Fibroblast of pulmonary artery (primary cell): ENCODE data around the gene RAE1.

Experiments used
- DNase-seq: peaks from one replicate; pipeline ENCODE4 v3.0.0-alpha.2; 2010; ENCODE audit warnings: low read depth
- H3K4me3 ChIP-seq: replicated peaks from 2 replicates; pipeline ENCODE4 v1.5.1; 2011; ENCODE audit warnings: low read depth, mild to moderate bottlenecking, control low read depth, low read length, moderate library complexity
- TF ChIP-seq, protein P1 (sequence below): IDR thresholded peaks from 2 replicates; pipeline ENCODE4 v1.5.1; 2011; ENCODE audit warnings: mild to moderate bottlenecking, control low read depth, low read length, inconsistent platforms; ENCODE audit errors: missing control alignments

RAE1 gene

GRCh38 chr20:57397693-57398108, 46.6 kb downstream of the RAE1 start:
- no peak for DNase-seq
- H3K4me3 ChIP-seq, result no peak overlapping the region
- TF ChIP-seq, protein P1, sequence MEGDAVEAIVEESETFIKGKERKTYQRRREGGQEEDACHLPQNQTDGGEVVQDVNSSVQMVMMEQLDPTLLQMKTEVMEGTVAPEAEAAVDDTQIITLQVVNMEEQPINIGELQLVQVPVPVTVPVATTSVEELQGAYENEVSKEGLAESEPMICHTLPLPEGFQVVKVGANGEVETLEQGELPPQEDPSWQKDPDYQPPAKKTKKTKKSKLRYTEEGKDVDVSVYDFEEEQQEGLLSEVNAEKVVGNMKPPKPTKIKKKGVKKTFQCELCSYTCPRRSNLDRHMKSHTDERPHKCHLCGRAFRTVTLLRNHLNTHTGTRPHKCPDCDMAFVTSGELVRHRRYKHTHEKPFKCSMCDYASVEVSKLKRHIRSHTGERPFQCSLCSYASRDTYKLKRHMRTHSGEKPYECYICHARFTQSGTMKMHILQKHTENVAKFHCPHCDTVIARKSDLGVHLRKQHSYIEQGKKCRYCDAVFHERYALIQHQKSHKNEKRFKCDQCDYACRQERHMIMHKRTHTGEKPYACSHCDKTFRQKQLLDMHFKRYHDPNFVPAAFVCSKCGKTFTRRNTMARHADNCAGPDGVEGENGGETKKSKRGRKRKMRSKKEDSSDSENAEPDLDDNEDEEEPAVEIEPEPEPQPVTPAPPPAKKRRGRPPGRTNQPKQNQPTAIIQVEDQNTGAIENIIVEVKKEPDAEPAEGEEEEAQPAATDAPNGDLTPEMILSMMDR, result no peak

DNA sequence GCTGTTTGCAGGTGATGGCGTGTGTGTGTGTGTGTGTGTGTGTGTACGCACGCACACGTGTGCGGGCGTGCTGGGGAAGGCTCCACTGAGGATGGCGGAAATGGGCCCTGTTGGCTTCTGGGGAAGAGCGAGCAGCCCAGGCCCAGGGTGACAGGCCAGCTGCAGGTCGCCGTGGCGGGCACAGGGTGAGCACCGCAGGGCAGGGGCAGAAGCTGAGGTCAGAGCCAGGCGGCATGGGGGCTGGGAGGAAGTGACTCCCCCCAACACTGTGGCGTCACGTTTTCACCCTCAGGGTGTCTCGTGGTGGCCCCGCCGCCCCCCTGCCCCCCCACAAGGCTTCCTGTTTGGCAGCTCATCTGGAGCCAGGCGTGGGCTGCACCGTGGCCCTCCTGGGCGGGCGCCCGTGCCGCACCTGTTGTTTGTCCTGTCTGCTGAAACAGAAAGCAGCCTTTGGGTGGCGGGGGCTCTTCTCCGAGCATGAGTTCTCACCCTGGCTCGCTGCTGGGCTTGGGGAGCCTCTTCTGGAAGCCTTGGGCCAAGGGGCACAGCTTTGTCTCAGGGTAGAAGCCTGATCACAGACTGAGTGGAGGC, 47.3 kb downstream of the RAE1 start:
- H3K4me3 ChIP-seq, result no peak overlapping the region
- DNase-seq, result no peak
- TF ChIP-seq, protein P1, result no peak

DNA sequence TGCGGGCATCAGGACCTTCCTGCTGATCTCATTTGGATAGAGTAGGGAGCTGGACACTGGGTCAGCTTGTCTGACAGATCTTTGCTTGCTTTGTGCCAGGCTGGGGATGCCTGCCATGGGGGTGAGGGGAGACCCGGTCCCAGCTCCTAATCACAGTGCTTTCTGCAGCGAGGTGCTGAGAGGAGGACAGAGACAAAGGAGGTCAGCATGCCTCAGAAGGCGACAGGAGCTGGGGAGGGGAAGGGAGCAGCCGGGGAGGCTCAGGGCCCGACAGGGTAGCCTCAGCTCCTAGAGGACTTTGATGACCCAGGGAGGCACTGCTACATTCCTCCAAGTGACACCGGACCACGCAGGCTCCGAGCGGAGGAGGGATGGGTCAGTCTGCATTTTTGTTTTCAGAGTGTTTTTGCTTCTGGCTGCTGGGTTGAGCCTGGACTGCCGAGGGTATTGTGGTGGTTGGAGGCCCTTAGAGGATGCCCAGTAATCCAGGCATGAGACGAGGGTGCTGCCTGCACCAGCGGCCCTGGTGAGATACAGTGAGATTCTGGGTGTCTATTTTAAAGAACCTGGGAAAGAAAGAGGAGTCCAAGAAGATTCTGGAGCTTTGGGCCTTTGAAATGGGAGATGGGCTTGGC, 48.0 kb downstream of the RAE1 start:
- TF ChIP-seq, protein P1, result no peak
- H3K4me3 ChIP-seq, result no peak overlapping the region

DNA sequence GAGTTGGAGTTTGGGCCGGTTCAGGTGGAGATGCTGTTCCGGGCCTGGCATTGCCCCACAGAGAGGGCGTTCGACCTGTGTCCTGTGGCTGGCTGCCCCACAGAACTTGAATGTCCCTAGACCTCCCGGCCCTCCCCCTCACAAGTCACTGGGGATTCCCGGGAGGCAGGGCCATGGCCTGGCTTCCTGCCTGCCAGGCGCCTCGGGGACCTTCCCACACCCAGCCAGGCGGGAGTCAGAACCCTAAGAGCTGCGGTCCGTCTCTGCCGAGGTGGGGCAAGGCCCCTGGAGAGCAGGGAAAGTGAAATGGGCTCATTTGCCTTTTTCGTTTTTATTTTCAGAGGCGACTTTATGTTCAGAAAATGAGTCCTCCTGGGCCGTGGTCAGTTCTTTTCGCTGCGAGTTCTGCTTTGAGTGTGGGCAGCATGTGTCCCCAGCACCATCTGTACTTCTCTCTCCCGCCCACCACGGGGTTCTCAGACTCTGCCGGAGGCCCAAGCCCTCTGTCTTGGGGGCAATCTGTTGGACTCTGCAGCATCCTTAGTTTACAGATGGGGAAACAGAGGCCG, 48.6 kb downstream of the RAE1 start:
- no peak overlapping the region for H3K4me3 ChIP-seq
- no peak for DNase-seq

More for the DNA sequence above, 48.0 kb downstream of the RAE1 start:
- no peak for DNase-seq

DNA sequence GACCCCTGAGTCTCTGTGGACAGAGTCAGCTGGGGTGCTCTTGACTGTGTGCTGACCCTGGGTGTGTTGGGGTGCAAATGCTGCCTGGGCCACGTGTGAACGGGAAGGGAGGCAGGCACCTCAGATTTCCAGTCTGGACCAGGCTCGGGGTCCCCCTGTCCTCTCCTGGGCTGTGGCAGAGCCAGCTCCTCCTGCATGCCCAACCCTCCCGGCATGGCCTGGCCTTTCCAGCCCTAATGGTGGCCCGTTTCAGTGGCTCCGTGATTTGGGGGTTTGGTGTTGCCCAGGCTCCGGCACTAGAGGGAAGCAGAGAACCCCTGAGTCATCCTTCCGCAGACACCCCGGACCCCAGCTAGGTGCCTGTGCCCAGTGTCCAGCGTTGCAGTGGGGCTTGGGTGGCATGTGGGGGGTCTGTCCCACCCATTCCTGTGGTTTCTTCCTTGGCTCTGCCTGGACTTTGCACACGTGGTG, 49.2 kb downstream of the RAE1 start:
- H3K4me3 ChIP-seq, result no peak overlapping the region
- TF ChIP-seq, protein P1, result no peak

More for the DNA sequence above, 48.6 kb downstream of the RAE1 start:
- TF ChIP-seq, protein P1, result no peak

GRCh38 chr20:57400821-57401564, 49.9 kb downstream of the RAE1 start:
- DNase-seq, result no peak
- no peak overlapping the region for H3K4me3 ChIP-seq
- TF ChIP-seq, protein P1, result no peak

More for the DNA sequence above, 49.2 kb downstream of the RAE1 start:
- DNase-seq, result no peak
